IMR-90 (cell line): ENCODE results near the gene RERE. TPM values are rescaled to one million over a fixed set of nuclear protein-coding genes. Genes with fewer than 3 reads are reported as not detected.

ENCODE experiments used
- ATAC-seq: fragments of 200-7000 bp; cut with Tn5 transposase; 2 replicates; pipeline ENCODE4 v1.9.1; 2020; ENCODE audit warnings: low read depth, mild to moderate bottlenecking, moderate library complexity
- BruUV-seq: library from RNA; stranded (reverse); fragments of 400-500 nt; replicated peaks from 2 replicates; lab custom pipeline; 2021; lab: Mats Ljungman, UMichigan
- CTCF ChIA-PET: fragments of 300-600 bp; formaldehyde crosslinking; extraction: SDS; loops from one replicate; lab custom pipeline; 2021; ENCODE audit warnings: antibody characterized with exemption; lab: Yijun Ruan, JAX
- POLR2A ChIA-PET: fragments of 300-600 bp; sonication (Branson Sonifier 250); formaldehyde crosslinking; loops from one replicate; lab custom pipeline; 2022; ENCODE audit warnings: antibody characterized with exemption; ENCODE audit not compliant: unreplicated experiment; lab: Charles Lee
- DNase-seq: peaks from one replicate; pipeline ENCODE4 v3.0.0; 2013
- H2AFZ ChIP-seq: replicated peaks from 2 replicates; pipeline ENCODE3; 2013; ENCODE audit warnings: low read length, mild to moderate bottlenecking; ENCODE audit not compliant: poor library complexity
- H2AK5ac ChIP-seq: 2 replicates; pipeline ENCODE4 v1.6.1; 2013; ENCODE audit warnings: low read depth, low read length, inconsistent platforms
- H2AK9ac ChIP-seq: replicated peaks from 2 replicates; pipeline ENCODE3; 2013; ENCODE audit warnings: mild to moderate bottlenecking, low read depth, low read length, moderate library complexity; ENCODE audit not compliant: poor library complexity
- H2BK120ac ChIP-seq: 2 replicates; pipeline ENCODE4 v1.6.1; 2013; ENCODE audit warnings: low read depth, low read length, inconsistent platforms
- H2BK15ac ChIP-seq: 3 replicates; pipeline ENCODE4 v1.6.1; 2013; ENCODE audit warnings: low read depth, low read length, inconsistent platforms
- H2BK20ac ChIP-seq: 2 replicates; pipeline ENCODE4 v1.6.1; 2013; ENCODE audit warnings: low read depth, mild to moderate bottlenecking, inconsistent platforms, low read length, moderate library complexity
- H2BK5ac ChIP-seq: 2 replicates; pipeline ENCODE4 v1.6.1; 2013; ENCODE audit warnings: mild to moderate bottlenecking, low read depth, low read length, inconsistent platforms; ENCODE audit not compliant: poor library complexity, severe bottlenecking
- H3K14ac ChIP-seq: replicated peaks from 2 replicates; pipeline ENCODE4 v1.6.1; 2013; ENCODE audit warnings: low read depth, low read length, inconsistent platforms
- H3K18ac ChIP-seq: 2 replicates; pipeline ENCODE4 v1.6.1; 2013; ENCODE audit warnings: low read depth, low read length, control low read depth
- H3K23ac ChIP-seq: 2 replicates; pipeline ENCODE4 v1.6.1; 2013; ENCODE audit warnings: low read depth, low read length, inconsistent platforms
- H3K27ac ChIP-seq: 2 replicates; pipeline ENCODE4 v1.5.1; 2013; ENCODE audit warnings: mild to moderate bottlenecking, control low read depth, low read length; ENCODE audit not compliant: insufficient read depth
- H3K27me3 ChIP-seq: 2 replicates; pipeline ENCODE4 v1.6.1; 2013; ENCODE audit warnings: low read length; ENCODE audit not compliant: control insufficient read depth, insufficient read depth
- H3K36me3 ChIP-seq: 2 replicates; pipeline ENCODE4 v1.6.1; 2013; ENCODE audit warnings: low read length, mixed read lengths; ENCODE audit not compliant: control insufficient read depth, insufficient read depth
- H3K4ac ChIP-seq: 2 replicates; pipeline ENCODE4 v1.6.1; 2013; ENCODE audit warnings: low read depth, low read length, inconsistent platforms
- H3K4me1 ChIP-seq: 2 replicates; pipeline ENCODE4 v1.6.1; 2013; ENCODE audit warnings: low read length, mixed read lengths; ENCODE audit not compliant: control insufficient read depth, insufficient read depth
- H3K4me2 ChIP-seq: 2 replicates; pipeline ENCODE4 v1.6.1; 2013; ENCODE audit warnings: low read depth, mild to moderate bottlenecking, control low read depth, low read length, moderate library complexity
- H3K4me3 ChIP-seq: 2 replicates; pipeline ENCODE4 v1.5.1; 2013; ENCODE audit warnings: low read depth, mild to moderate bottlenecking, control low read depth, low read length, moderate library complexity; ENCODE audit not compliant: insufficient read depth
- H3K56ac ChIP-seq: 2 replicates; pipeline ENCODE4 v1.6.1; 2013; ENCODE audit warnings: low read length, inconsistent platforms; ENCODE audit not compliant: insufficient read depth; ENCODE audit errors: extremely low read depth
- H3K79me1 ChIP-seq, 2 experiments: 2 replicates each; pipeline ENCODE4 v1.6.1; 2013; ENCODE audit warnings: low read length in 2 of 2, inconsistent platforms in 1 of 2, low read depth in 1 of 2
- H3K9ac ChIP-seq: 2 replicates; pipeline ENCODE4 v1.6.1; 2013; ENCODE audit warnings: low read depth, low read length, control low read depth
- H3K9me1 ChIP-seq: 2 replicates; pipeline ENCODE4 v1.6.1; 2013; ENCODE audit warnings: low read length, inconsistent platforms; ENCODE audit not compliant: insufficient read depth
- H3K9me3 ChIP-seq: 2 replicates; pipeline ENCODE4 v1.6.1; 2013; ENCODE audit warnings: low read length; ENCODE audit not compliant: control insufficient read depth, insufficient read depth
- H4K20me1 ChIP-seq: 2 replicates; pipeline ENCODE4 v1.6.1; 2013; ENCODE audit warnings: low read length, inconsistent platforms; ENCODE audit not compliant: insufficient read depth
- H4K5ac ChIP-seq: 2 replicates; pipeline ENCODE4 v1.6.1; 2013; ENCODE audit warnings: mild to moderate bottlenecking, low read depth, low read length, control low read depth
- H4K8ac ChIP-seq, 2 experiments: 2 replicates each; pipeline ENCODE4 v1.6.1; 2013; ENCODE audit warnings: low read depth in 2 of 2, low read length in 2 of 2, control low read depth in 1 of 2, inconsistent platforms in 1 of 2
- H4K91ac ChIP-seq: 2 replicates; pipeline ENCODE4 v1.6.1; 2013; ENCODE audit warnings: low read depth, low read length, inconsistent platforms; ENCODE audit not compliant: insufficient read depth
- CEBPB ChIP-seq: IDR thresholded peaks from 2 replicates; pipeline ENCODE4 v1.6.1; 2012; ENCODE audit warnings: low read depth, low read length, improper control_type of control experiment
- CHD1 ChIP-seq: IDR thresholded peaks from 2 replicates; pipeline ENCODE4 v1.6.1; 2012; ENCODE audit warnings: low read depth, low read length, improper control_type of control experiment
- MAFK ChIP-seq: IDR thresholded peaks from 2 replicates; pipeline ENCODE4 v1.6.1; 2012; ENCODE audit warnings: low read depth, low read length, improper control_type of control experiment
- NFE2L2 ChIP-seq: fragments of 150-350 bp; IDR thresholded peaks from 2 replicates; pipeline ENCODE4 v1.6.1; 2016; ENCODE audit warnings: low read depth, mild to moderate bottlenecking, low read length
- POLR2A ChIP-seq: IDR thresholded peaks from 2 replicates; pipeline ENCODE4 v1.6.1; 2012; ENCODE audit warnings: mild to moderate bottlenecking, low read depth, low read length
- SMC3 ChIP-seq: fragments of 150-350 bp; IDR thresholded peaks from 2 replicates; pipeline ENCODE4 v1.6.1; 2016; ENCODE audit warnings: low read depth, mild to moderate bottlenecking, antibody characterized with exemption, low read length, moderate library complexity
- WGBS, 2 experiments: methylation state at CpG; one replicate each; pipeline versions ENCODE4 v1.1.5 to v1.1.7; 2013; ENCODE audit warnings: missing lambda C conversion rate in 2 of 2; ENCODE audit not compliant: insufficient read length in 1 of 2; ENCODE audit errors: extremely low coverage in 2 of 2; 5-methylcytosine and 5-hydroxymethylcytosine counted together
- dilution Hi-C: fragments of 300-500 bp; cut with HindIII; formaldehyde crosslinking; loops from one replicate; pipeline ENCODE4 v1.14.3; 2018; ENCODE audit warnings: low sequenced_read_pairs; ENCODE audit not compliant: unreplicated experiment
- in situ Hi-C: fragments of 300-500 bp; cut with MboI; formaldehyde crosslinking; loops from 3 replicates; pipeline ENCODE4 v1.14.3; 2019; ENCODE audit warnings: low sequenced_read_pairs, inconsistent platforms, mixed read lengths
- intact Hi-C: fragments of 100-400 bp; cut with micrococcal nuclease; formaldehyde crosslinking; loops from 2 replicates; pipeline ENCODE4 v1.10.0; 2022
- polyA plus RNA-seq, 3 experiments: library from polyadenylated mRNA; depleted of rRNA; stranded (reverse); fragments of >200 nt; gene quantifications; 2 replicates each; pipeline ENCODE4 v1.2.3, GENCODE V29; 2012; ENCODE audit warnings: low replicate concordance in 1 of 3
- total RNA-seq: library from RNA; depleted of rRNA; stranded (reverse); fragments of >200 nt; gene quantifications from 2 replicates; pipeline ENCODE4 v1.2.3, GENCODE V29; 2012
- TF ChIP-seq, protein P1 (sequence below): conservative IDR thresholded peaks from 2 replicates; pipeline ENCODE4 v1.5.1; 2012; ENCODE audit warnings: mild to moderate bottlenecking, low read depth, low read length, improper control_type of control experiment
- TF ChIP-seq, protein P2 (sequence below): fragments of 150-350 bp; IDR thresholded peaks from 2 replicates; pipeline ENCODE4 v1.6.1; 2016; ENCODE audit warnings: low read depth, mild to moderate bottlenecking, low read length, moderate library complexity, borderline replicate concordance

RERE gene
- total and polyA plus RNA-seq, 2 of the 4 experiments (the other 2 are of a cell fraction): 11.5 to 25.1 TPM

DNA sequence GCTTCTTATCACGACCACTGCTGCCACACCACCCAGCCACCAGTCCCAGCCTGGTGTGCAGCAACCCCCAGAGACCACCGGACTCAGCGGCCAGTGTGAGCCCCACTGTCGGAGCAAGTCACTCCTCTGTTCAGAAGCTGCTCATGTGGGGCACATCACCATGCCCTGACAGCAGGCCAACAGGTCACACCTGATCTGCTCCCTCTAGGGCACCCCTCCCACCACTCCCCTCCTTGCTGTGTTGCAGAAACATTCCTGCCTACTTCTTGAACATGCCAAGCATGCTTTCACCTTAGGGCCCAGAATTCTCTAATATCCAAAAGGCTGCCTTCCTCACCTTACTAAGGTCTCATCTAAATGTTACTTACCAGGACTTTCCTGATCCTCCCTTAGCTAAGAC, 353.1 kb downstream of the RERE start:
- ChIA-PET POLR2A (no interaction called here), CTCF (interaction anchor here (1.0 to 1.3 kb wide), 4 partner anchors 67 to 385 kb away, joined by 3 to 8 read pairs (median 5); no protein-coding TSS in a partner anchor)
- Histone ChIP-seq H2BK5ac (peak overlapping the region; percentile 84), H2AFZ (peak overlapping the region; percentile 64), H3K27ac (peak overlapping the region; percentile 89), H2BK15ac (peak overlapping the region; percentile 85; the same call in 2 of the 3 replicates), H3K9ac (peak overlapping the region; percentile 58), H3K36me3 (peaks cover 3% of the 10 kb centered on the region), H3K14ac (peak overlapping the region; percentile 92), H3K23ac (peak overlapping the region; percentile 96), H4K91ac (peak overlapping the region; percentile 94), H3K79me1 (peaks cover 38 to 69% of the 10 kb centered on the region in 2 experiments), H3K9me1 (peaks cover 33% of the 10 kb centered on the region), H3K4me1 (peaks cover 37% of the 10 kb centered on the region), H4K5ac (peak overlapping the region; percentile 95), H3K27me3 (no peaks in the 10 kb centered on the region), H2BK20ac (peak overlapping the region; percentile 60), H4K20me1 (peaks cover 4% of the 10 kb centered on the region), H3K18ac (peak overlapping the region; percentile 92), H4K8ac (peak overlapping the region; percentile 74 to 95), H2AK9ac (peak overlapping the region; percentile 48), H3K56ac (peak overlapping the region; percentile 73), H2AK5ac (peak overlapping the region; percentile 99), H3K4me2 (peak overlapping the region; percentile 68), H3K4ac (peak overlapping the region; percentile 98), H2BK120ac (peak overlapping the region; percentile 91), H3K9me3 (no peaks in the 10 kb centered on the region), H3K4me3 (no peak overlapping the region)
- intact Hi-C loops: loop anchor here (2.0 to 10.0 kb wide), 4 partner anchors 236 to 390 kb away; partner anchors contain the start of gene RERE
- DNase-seq (no peak), ATAC-seq (no peak)
- dilution Hi-C loops: no loop called here
- in situ Hi-C loops: no loop called here
- no TSS peak for BruUV-seq
- no peak for TF ChIP-seq POLR2A
- TF ChIP-seq SMC3: no peak
- TF ChIP-seq, protein P1, sequence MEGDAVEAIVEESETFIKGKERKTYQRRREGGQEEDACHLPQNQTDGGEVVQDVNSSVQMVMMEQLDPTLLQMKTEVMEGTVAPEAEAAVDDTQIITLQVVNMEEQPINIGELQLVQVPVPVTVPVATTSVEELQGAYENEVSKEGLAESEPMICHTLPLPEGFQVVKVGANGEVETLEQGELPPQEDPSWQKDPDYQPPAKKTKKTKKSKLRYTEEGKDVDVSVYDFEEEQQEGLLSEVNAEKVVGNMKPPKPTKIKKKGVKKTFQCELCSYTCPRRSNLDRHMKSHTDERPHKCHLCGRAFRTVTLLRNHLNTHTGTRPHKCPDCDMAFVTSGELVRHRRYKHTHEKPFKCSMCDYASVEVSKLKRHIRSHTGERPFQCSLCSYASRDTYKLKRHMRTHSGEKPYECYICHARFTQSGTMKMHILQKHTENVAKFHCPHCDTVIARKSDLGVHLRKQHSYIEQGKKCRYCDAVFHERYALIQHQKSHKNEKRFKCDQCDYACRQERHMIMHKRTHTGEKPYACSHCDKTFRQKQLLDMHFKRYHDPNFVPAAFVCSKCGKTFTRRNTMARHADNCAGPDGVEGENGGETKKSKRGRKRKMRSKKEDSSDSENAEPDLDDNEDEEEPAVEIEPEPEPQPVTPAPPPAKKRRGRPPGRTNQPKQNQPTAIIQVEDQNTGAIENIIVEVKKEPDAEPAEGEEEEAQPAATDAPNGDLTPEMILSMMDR: no peak
- TF ChIP-seq, protein P2, sequence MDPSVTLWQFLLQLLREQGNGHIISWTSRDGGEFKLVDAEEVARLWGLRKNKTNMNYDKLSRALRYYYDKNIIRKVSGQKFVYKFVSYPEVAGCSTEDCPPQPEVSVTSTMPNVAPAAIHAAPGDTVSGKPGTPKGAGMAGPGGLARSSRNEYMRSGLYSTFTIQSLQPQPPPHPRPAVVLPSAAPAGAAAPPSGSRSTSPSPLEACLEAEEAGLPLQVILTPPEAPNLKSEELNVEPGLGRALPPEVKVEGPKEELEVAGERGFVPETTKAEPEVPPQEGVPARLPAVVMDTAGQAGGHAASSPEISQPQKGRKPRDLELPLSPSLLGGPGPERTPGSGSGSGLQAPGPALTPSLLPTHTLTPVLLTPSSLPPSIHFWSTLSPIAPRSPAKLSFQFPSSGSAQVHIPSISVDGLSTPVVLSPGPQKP: no peak
- no peak for TF ChIP-seq CEBPB
- TF ChIP-seq MAFK: no peak
- no peak for TF ChIP-seq CHD1
- TF ChIP-seq NFE2L2: no peak
- WGBS, 2 experiments: 34% methylated on average over 3 of the region's 4 CpGs; no CpG with 5 or more reads in 1 of the 2 experiments
